Measurements from ENCODE around the gene POU2F2. TPM values are rescaled to one million over a fixed set of nuclear protein-coding genes. Genes with fewer than 3 reads are reported as not detected.

Gene POU2F2
- total RNA-seq, 1 experiment from 2014 or later, result 0.02 TPM

DNA sequence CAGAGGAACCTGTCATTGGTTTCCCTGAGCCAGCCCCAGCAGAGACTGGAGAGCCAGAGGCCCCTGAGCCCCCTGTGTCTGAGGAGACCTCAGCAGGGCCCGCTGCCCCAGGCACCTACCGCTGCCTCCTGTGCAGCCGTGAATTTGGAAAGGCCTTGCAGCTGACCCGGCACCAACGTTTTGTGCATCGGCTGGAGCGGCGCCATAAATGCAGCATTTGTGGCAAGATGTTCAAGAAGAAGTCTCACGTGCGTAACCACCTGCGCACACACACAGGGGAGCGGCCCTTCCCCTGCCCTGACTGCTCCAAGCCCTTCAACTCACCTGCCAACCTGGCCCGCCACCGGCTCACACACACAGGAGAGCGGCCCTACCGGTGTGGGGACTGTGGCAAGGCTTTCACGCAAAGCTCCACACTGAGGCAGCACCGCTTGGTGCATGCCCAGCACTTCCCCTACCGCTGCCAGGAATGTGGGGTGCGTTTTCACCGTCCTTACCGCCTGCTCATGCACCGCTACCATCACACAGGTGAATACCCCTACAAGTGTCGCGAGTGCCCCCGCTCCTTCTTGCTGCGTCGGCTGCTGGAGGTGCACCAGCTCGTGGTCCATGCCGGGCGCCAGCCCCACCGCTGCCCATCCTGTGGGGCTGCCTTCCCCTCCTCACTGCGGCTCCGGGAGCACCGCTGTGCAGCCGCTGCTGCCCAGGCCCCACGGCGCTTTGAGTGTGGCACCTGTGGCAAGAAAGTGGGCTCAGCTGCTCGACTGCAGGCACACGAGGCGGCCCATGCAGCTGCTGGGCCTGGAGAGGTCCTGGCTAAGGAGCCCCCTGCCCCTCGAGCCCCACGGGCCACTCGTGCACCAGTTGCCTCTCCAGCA, 52.1 kb downstream of the POU2F2 start:
- DNase-seq (ENCODE audit: low spot score), result no peak

DNA sequence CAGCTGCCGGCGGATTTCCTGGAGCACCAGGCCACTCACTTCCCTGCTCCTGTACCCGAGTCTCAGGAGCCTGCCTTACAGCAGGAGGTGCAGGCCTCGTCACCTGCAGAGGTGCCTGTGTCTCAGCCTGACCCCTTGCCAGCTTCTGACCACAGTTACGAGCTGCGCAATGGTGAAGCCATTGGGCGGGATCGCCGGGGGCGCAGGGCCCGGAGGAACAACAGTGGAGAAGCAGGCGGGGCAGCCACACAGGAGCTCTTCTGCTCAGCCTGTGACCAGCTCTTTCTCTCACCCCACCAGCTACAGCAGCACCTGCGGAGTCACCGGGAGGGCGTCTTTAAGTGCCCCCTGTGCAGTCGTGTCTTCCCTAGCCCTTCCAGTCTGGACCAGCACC, 53.0 kb downstream of the POU2F2 start:
- DNase-seq (ENCODE audit: low spot score), result no peak

DNA sequence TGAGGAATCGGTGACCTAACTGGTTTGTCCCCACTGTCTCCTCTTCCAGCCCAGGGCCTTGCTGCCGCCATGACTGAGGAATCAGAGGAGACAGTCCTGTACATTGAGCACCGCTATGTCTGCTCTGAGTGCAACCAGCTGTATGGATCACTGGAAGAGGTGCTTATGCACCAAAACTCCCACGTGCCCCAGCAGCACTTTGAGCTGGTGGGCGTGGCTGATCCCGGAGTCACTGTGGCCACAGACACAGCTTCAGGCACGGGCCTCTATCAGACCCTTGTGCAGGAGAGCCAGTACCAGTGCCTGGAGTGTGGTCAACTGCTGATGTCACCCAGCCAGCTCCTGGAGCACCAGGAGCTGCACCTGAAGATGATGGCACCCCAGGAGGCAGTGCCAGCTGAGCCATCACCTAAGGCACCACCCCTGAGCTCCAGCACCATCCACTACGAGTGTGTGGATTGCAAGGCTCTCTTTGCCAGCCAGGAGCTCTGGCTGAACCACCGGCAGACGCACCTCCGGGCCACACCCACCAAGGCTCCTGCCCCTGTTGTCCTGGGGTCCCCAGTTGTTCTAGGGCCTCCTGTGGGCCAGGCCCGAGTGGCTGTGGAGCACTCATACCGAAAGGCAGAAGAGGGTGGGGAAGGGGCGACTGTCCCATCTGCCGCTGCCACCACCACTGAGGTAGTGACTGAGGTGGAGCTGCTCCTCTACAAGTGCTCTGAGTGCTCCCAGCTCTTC, 53.5 kb downstream of the POU2F2 start:
- DNase-seq (ENCODE audit: low spot score), result no peak

DNA sequence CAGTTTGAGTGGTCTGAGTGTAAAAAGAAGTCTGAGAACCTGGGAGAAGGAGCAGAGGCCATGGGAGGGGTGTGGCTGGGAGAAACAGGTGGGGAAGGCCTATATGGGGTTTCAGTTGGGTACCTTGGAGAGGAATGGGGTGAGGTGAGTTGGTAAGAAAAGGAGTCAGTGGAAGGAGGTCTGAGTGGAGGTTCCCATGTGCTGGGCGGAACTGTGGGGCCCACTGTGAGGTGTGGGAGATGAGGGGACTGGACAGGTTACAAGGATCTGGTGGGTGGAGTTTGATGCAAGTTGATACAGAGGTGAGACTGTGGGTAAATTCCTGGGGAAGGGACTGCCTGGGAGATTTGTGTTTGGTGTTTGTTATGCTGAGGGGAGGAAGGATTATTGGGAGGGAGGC, 54.2 kb downstream of the POU2F2 start:
- no peak for DNase-seq (ENCODE audit: low spot score)

DNA sequence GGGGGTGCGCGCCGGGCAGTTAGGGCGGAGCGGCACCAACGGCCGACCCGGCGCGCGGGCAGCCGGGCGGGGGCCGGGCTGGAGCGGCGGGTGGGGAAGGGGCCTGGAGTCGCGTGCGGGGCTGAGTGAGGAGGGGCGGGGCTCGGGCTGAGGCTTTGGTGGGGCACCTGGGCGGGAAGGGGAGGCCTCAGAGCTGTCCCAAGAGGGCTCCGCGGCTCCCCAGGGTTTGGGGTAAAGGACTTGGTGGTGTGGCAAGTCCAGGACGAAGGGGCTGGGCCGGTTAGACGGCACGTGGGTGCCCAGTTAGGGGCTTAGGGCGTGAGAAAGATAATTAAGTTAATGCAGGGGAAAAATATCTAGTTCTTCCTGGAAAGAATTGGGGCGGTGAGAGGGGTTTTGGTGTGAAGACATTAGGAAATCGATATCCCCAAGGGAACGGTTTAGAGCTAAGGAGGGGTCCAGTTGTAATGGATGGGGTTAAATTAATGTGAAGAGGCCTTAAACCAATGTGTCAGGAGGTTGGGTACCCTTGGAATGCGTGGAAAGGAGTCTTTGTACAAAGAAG, 55.8 kb downstream of the POU2F2 start:
- DNase-seq (ENCODE audit: low spot score), result no peak

DNA sequence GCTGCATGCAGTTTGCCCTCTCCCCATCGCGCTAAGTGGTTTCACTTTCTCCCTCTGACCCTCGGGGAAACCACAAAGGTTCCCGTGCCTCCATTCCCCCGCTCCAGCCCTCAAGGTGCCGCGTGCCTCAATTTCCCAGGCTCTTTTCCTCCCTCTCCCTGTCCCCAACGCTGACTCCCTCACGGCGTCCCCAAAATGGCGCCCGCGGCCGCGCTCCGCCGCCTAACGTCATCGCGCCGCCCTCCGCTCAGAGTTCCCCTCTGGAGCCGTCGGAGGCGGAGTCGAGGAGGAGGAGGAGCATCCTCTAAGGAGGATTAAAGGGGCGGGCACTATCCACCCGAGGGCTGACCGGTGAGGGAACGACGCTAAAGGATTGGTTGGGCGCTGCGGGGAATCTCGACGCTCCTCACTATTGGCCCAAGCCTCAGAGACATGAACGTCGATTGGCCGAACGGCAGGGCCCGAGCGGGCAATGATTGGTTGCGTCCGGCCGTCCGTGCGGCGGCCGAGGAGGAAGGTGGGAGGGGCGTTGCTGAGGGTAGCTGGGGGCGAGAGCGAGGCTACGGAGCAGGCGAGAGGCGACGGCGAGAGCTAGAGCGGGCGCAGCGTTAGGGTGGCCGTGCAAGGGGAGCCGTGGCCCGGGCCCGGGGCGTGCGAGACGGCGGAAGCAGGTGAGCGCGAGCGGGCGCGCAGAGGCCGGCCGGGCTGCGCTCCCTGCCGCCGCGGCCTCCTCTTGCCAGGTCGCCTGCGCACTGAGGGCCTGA, 56.4 kb downstream of the POU2F2 start, which contains the start of gene ZNF574:
ZNF574 (plus strand) TSS at position 551 of the 764 bp plus-strand sequence. CDS start 2,441 bp downstream, outside the sequence.
- DNase-seq (ENCODE audit: low spot score), result peak; percentile 99

DNA sequence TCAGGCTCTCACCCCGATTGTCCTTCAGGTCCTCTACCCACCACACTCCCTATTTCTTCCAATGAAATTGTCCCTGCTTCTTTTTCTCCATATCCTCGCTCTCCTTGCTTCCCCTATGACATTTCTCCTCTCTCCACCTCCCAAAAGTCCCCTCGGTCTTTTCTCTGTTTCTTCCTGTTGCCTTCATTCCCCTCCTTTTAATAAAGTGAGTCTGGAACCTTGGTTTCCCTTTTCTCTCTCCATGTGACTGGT, 57.0 kb downstream of the POU2F2 start:
- no peak for DNase-seq (ENCODE audit: low spot score)

DNA sequence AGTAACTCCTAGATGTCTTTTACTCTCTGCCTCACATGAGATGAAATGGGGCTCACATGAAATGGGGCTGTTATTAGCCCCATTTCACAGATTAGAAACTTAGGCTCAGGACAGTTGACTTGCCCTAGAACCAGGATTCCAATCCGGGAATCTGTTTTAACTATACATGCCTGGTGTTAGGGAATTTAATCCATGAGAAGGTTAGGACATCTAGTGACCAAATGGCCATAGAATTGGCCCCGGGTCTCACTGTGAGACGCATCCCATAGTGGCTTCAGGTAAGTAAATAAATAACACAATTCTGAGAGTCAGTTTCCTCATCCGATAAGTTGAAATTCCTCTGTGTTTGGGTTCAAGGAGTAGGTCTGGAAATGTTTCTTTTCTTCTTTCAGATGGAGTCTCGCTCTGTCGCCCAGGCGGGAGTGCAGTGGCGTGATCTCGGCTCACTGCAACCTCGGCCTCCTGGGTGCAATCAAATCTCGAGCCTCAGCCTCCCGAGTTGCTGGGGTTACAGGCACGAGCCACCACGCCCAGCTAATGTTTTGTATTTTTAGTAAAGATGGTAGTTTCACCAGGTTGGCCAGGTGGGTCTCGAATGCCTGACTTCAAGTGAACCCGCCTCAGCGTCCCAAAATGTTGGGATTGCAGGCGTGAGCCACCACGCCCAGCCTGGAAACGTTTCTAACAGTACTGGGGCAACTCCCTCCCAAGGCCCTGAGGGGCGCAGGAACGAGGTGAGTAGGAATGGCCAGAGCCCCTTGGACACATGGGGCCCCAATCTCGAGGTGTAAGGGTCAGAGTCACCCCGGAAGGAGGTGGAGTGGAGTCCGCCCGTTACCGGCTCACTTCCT, 57.5 kb downstream of the POU2F2 start:
- DNase-seq (ENCODE audit: low spot score), result no peak

DNA sequence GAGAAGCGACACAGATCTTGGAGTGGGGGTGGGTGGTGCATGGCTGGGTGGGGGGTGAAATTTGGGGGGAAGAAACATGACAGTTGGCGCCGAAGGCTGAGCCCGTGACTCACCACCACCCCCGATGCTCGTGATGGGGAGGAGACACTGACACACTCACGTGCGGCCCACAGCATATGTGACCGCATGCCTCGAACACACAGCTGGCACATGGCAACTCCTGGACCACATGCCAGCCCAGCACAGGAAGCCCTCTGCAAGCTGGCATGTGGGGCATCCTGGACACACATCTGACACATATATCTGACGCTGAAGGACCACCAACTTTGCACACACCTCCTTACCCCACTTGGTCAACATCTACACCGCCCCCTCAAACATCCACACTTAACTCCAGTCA, 61.0 kb downstream of the POU2F2 start:
- no peak for DNase-seq (ENCODE audit: low spot score)

DNA sequence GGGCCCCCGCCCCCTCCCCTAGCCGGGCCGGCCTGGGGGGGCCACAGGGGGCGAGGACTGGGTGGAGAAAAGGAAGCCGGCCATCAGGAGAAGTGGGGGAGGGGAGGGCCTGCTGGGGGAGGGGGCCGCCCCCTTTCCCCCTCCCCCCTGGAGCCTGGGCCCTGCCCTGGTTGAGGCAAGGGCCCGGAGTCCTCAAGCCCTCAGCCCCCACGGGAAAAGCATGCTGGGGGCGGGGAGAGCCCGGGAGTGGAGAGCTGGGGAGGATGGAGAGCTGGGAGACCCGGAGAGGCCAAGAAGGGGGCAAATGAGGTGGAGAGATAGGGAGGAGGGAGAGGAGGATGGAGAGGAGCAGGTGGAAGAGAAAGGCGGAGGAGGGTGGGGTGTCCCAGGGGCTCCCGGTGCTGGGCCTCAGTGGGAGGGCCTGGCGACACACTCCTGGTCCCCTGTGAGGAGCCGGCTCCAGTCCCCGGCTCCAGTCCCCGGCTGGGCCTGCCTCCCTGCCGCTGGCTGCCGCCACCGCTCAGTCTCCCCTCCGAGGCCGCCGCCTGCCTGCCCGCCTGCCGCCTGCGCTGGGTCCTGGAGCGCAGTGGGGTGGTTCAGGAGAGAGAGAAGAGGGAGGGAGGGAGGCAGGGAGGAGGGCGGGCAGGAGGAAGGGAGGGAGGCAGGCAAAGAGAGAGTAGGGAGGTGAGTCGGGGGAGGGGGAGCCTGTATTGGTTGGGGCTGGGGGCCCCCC, 62.5 kb downstream of the POU2F2 start, which contains the start of gene GRIK5:
GRIK5 (minus strand) TSS at position 588 of the 733 bp plus-strand sequence. CDS start 4,436 bp downstream, outside the sequence.
- DNase-seq (ENCODE audit: low spot score), result no peak

DNA sequence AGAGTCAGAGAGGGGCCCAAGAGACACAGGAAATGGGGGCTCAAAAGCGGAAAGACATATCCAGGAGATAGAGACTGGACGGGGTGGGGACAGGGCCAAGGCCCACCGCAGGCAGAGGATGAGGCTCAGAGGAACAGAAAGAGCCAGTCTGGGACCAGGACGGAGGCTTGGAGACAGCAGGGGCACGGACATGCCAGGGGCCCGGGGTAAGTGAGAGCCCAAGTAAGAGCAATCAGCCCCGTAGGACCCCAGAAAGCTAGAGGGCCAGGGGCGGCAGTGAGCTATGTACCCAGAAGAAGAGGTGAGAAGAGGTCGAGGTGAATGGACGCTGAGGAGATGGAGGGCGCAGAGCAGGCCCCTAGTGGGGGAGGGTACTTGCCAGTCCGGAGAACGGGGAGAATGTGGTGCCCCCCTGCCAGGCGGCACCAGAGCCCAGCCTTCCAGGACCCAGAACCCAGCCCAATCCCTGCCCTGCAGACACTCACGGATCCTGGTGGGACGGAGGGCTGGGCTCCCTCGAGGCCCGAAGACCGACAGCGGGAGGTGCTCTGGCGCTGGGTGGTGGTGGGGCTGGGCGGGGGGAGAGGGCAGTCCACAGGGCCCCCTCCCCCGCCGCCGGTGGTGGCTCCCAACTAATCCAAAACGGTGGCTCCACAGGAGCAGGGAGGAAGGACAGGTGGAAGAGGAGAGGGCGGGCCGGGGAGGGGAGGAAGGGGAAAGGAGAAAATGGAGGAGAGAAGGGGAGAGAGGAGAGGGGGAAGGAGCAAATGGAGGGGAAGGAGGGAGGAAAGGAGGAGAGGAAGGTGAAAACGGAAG, 63.3 kb downstream of the POU2F2 start:
- no peak for DNase-seq (ENCODE audit: low spot score)

DNA sequence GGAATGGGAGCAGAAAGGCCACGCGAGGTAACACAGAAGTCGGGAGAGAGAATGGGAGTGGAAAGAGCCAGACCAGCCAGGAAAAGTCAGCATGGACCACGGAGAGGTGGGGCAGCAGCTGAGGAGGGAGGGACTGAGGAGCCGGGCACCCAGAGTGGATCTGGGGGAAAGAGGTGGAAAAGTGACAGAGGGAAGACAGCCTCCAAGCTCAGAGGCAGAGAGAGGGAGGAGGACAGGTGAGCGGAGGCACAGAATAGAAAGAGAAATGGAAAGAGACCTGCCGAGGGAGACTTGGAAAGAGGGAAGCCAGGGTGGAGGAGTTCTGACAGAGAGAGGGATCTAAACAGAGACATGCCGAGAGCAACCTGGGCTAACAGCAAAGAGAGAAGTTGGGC, 63.9 kb downstream of the POU2F2 start:
- no peak for DNase-seq (ENCODE audit: low spot score)

DNA sequence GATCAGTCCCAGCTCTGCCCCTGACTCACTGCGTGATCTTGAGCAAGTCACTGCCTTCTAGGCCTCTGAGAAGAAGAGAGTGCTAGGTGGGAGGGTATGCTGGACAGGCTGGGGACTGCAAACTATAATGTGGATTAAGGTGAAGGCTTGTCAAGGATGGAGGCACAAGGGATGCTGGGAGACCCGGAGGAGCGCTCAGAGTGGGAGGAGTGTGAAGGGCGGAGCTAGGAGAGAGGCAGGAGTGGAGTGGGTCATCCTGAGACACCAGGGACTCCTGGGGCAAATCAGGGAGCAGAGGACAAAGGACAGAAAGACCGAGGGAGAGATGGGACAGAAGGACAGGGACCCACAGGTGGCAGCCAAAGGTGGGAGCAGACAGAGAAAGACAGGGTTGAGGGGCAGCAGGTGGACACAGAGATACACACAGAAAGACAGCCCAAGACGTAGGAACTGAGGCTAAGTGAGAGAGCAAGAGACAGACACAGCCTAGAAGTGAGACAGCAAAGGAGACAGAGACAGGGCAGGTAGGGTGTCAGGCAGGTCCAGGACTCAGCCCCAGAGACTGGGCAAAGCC, 64.8 kb downstream of the POU2F2 start:
- DNase-seq (ENCODE audit: low spot score), result no peak

DNA sequence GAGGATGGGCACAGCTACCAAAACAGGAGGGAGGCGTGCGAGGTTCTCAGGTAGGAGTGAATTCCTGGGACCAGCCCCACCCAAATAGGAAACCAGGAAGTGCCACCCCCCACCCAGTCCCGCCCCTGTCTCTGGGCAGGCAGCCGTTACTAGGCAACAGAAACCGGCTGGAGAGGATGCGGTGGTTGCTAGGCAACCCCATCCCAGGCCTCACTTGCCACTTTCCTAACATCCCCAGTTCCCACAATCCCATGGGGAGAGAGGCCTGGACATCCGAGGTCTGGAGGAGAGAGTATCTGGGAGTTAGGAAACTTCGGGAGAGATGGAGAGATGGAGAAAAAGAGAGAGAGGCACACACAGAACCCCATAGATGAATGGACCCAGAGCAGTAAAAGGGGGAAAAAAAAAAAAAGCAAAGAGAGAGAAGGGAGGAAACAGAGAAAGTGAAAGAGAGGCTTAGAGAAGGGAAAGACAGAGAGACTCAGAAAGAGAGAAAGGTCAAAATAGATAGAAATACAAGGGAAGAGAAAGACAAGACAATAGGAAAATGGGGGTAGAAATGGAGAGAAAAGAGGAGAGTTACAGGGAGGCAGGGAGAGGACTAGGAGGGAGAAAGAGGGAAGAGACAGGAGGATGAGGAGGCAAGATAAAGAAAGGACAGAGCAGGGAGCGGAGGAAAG, 66.0 kb downstream of the POU2F2 start:
- DNase-seq (ENCODE audit: low spot score), result no peak

DNA sequence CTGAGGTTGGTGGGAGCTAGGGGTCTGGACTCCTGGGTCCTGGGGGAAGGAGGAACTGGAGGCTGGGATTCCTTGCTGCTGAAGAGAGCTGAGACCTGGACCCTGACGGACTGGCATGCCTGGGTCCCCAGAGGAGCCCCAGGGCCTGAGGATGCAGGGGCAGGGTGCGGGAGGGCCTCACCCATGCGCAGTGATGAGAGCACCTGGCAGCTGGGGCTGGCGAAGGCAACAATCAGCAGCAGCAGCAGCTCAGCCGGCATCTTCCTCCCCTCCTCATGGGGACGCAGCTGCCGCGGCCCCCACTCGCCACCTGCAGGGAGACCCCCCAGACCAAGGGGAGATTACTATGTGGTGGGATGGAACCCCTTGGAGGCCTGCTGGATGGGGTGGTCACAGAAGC, 66.7 kb downstream of the POU2F2 start:
- no peak for DNase-seq (ENCODE audit: low spot score)

DNA sequence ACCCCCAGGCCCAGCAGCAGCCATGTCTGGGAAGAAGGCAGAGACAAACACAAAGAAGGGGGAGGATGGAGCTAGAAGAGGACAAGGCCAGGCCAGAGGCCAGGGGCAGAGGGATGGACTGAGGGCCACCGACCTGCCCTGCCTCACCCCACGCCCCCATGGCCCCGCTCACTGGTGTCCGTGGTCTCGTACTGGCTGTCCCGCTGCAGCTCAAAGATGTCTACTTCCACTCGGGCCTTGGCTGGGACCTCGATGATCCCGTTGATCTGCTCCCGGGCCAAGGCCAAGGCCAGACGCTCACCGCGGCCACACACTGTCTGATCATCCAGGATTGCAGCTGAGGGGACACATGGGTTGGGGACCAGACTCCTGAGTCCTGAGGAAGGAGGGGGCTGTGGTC, 67.2 kb downstream of the POU2F2 start:
- no peak for DNase-seq (ENCODE audit: low spot score)

DNA sequence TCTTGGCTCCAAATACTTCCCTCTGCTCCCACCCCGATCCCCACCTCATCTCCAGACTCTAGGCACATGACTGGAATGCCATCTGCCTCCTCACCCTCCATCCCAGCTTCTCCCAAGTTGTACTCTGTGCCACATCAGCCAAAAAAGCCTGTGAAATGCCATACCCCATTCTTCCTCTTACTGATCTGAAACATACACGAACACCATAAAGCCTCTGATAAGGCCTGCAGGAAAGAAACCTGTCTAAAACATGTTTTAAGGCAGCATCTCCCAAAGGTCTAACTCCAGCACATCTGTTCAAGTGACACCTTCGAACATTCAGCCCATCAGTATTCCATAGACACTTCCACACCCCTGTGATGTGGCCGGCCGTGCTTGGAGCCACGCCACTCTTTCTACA, 67.8 kb downstream of the POU2F2 start:
- DNase-seq (ENCODE audit: low spot score), result no peak

DNA sequence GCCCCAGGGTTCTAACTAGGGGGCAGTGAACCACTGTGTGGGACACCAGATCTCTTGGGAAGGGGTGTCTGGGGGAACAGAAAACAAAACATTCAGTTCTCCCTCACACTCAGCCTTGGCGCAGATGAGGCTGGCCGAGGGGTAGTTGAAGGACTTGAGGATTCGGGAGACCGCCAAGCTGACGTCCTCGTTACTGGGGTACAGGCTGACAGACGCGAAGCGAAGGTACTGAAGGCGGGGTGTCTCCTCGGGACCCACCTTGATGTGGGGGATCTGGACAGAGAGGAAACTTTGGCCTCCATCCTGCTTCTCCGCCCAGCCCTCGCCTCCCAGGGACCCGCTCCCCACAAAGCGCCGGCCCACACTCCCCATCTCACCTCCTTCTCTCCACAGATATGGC, 69.9 kb downstream of the POU2F2 start:
- no peak for DNase-seq (ENCODE audit: low spot score)

DNA sequence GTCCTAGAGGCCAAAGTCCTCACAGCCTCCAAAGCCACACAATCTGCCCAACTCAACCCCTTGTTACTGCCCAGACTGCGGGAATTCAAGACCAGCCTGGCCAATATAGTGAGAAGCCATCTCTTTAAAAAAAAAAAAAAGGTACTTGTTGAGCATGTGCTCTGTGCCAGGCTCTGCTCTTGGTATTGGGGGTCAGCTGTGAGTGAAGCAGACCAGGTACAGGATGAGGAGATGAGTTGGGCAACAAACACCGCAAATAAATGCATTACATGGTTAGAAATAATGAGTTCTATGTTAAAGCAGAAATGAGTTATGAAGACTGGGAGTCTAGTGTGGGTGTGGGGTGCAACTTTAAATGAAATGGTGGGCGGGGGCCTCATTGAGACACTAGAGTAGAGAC, 72.1 kb downstream of the POU2F2 start:
- no peak for DNase-seq (ENCODE audit: low spot score)

Data from H4 (cell line).